HCT116 (cell line): ENCODE data around the gene LSP1. TPM values are rescaled to one million over a fixed set of nuclear protein-coding genes. Genes with fewer than 3 reads are reported as not detected.

ENCODE experiments used
- ATAC-seq: fragments of 200-7000 bp; cut with Tn5 transposase; 2 replicates; pipeline ENCODE4 v1.9.1; 2020; ENCODE audit warnings: mild to moderate bottlenecking, moderate library complexity
- BruUV-seq: library from RNA; stranded (reverse); fragments of 400-500 nt; replicated peaks from 2 replicates; lab custom pipeline; 2021; lab: Mats Ljungman, UMichigan
- CTCF ChIA-PET: fragments of 300-600 bp; sonication (Branson Sonifier 250); formaldehyde crosslinking; loops from one replicate; lab custom pipeline; 2021; ENCODE audit warnings: antibody characterized with exemption; lab: Charles Lee
- POLR2A ChIA-PET: fragments of 300-600, 350-600 bp; sonication (Branson Sonifier 250); formaldehyde crosslinking; loops from one replicate; lab custom pipeline; 2021; ENCODE audit warnings: antibody characterized with exemption; lab: Charles Lee
- RAD21 ChIA-PET, 2 experiments: fragments of 300-600 bp; sonication (Branson Sonifier 250); formaldehyde crosslinking; loops; one replicate each; lab custom pipeline; 2023; ENCODE audit warnings: low total read pairs in 2 of 2; ENCODE audit not compliant: uncharacterized antibody in 2 of 2, unreplicated experiment in 2 of 2, low non-redundant PET in 1 of 2; lab: Charles Lee
- DNase-seq: peaks from one replicate; pipeline ENCODE4 v3.0.0-alpha.2; 2010; ENCODE audit warnings: low read depth, low spot score
- H2AFZ ChIP-seq: fragments of 200-600 bp; shearing (Covaris generic), sonication (generic); 2 replicates; pipeline ENCODE4 v1.6.1; 2017; ENCODE audit warnings: low read depth, mixed run types, mixed read lengths, antibody characterized with exemption, low read length; ENCODE audit not compliant: poor library complexity, severe bottlenecking
- H3K27ac ChIP-seq: 2 replicates; pipeline ENCODE4 v1.5.1; 2012; ENCODE audit warnings: low read depth, low read length
- H3K27me3 ChIP-seq: fragments of 200-600 bp; sonication (generic); 2 replicates; pipeline ENCODE4 v1.6.1; 2016; ENCODE audit warnings: mixed run types, low read length, mixed read lengths; ENCODE audit not compliant: insufficient read depth
- H3K36me3 ChIP-seq, 2 experiments: fragments of 200-500 bp in 1 of 2; fragments of 200-600 bp in 1 of 2; sonication (Bioruptor generic) in 1 of 2; sonication (generic) in 1 of 2; 2 replicates each; pipeline versions ENCODE4 v1.5.1 to v1.6.1; 2014 to 2016; ENCODE audit warnings: low read length in 2 of 2, inconsistent platforms in 1 of 2, mixed read lengths in 1 of 2, mixed run types in 1 of 2; ENCODE audit not compliant: insufficient read depth in 2 of 2, control insufficient read depth in 1 of 2
- H3K4me1 ChIP-seq, 2 experiments: fragments of 200-600 bp in 1 of 2; sonication (generic) in 1 of 2; 2 replicates each; pipeline versions ENCODE4 v1.5.1 to v1.6.1; 2012 to 2017; ENCODE audit warnings: low read length in 2 of 2, inconsistent platforms in 1 of 2, mild to moderate bottlenecking in 1 of 2, mixed read lengths in 1 of 2, mixed run types in 1 of 2, moderate library complexity in 1 of 2; ENCODE audit not compliant: insufficient read depth in 2 of 2, control insufficient read depth in 1 of 2
- H3K4me2 ChIP-seq: fragments of 200-600 bp; sonication (generic); 2 replicates; pipeline ENCODE4 v1.6.1; 2017; ENCODE audit warnings: mixed run types, low read length, mixed read lengths
- H3K4me3 ChIP-seq, 2 experiments: fragments of 200-600 bp in 1 of 2; sonication (generic) in 1 of 2; replicated peaks in 1 of 2; 2 replicates each; pipeline ENCODE4 v1.5.1; 2011 to 2016; ENCODE audit warnings: low read length in 2 of 2, control low read depth in 1 of 2, low read depth in 1 of 2, mild to moderate bottlenecking in 1 of 2, mixed read lengths in 1 of 2, mixed run types in 1 of 2
- H3K79me2 ChIP-seq: fragments of 200-600 bp; sonication (generic); 2 replicates; pipeline ENCODE4 v1.6.1; 2017; ENCODE audit warnings: mild to moderate bottlenecking, mixed run types, low read length, moderate library complexity, mixed read lengths; ENCODE audit not compliant: insufficient read depth
- H3K9ac ChIP-seq: fragments of 200-600 bp; sonication (generic); 2 replicates; pipeline ENCODE4 v1.6.1; 2016; ENCODE audit warnings: low read length, mixed read lengths
- H3K9me2 ChIP-seq: fragments of 200-600 bp; sonication (generic), shearing (Covaris generic); 2 replicates; pipeline ENCODE4 v1.6.1; 2017; ENCODE audit warnings: mixed run types, mild to moderate bottlenecking, moderate library complexity; ENCODE audit not compliant: insufficient read depth
- H3K9me3 ChIP-seq, 2 experiments: fragments of 200-500 bp in 1 of 2; fragments of 200-600 bp in 1 of 2; sonication (Bioruptor generic) in 1 of 2; sonication (generic) in 1 of 2; 2 replicates each; pipeline ENCODE4 v1.6.1; 2014 to 2017; ENCODE audit warnings: low read length in 2 of 2, mixed read lengths in 2 of 2, inconsistent platforms in 1 of 2, low read depth in 1 of 2, mild to moderate bottlenecking in 1 of 2, mixed run types in 1 of 2, moderate library complexity in 1 of 2; ENCODE audit not compliant: control insufficient read depth in 1 of 2, insufficient read depth in 1 of 2
- H4K20me1 ChIP-seq: fragments of 200-600 bp; sonication (generic), shearing (Covaris generic); 2 replicates; pipeline ENCODE4 v1.6.1; 2017; ENCODE audit warnings: mixed run types, mild to moderate bottlenecking, moderate library complexity; ENCODE audit not compliant: insufficient read depth
- ATF3 ChIP-seq: IDR thresholded peaks from 2 replicates; pipeline ENCODE4 v1.6.1; 2012
- CTCF ChIP-seq, 3 experiments: fragments of 200-600 bp in 1 of 3; sonication (generic) in 1 of 3; IDR thresholded peaks in 2 of 3; conservative IDR thresholded peaks in 1 of 3; 2 replicates each; pipeline ENCODE4 v1.5.1; 2012 to 2017; ENCODE audit warnings: low read depth in 2 of 3, low read length in 2 of 3, antibody characterized with exemption in 1 of 3, borderline replicate concordance in 1 of 3, control low read depth in 1 of 3, mild to moderate bottlenecking in 1 of 3, mixed read lengths in 1 of 3, mixed run types in 1 of 3, moderate library complexity in 1 of 3; ENCODE audit not compliant: insufficient read depth in 1 of 3
- EGR1 ChIP-seq: IDR thresholded peaks from 2 replicates; pipeline ENCODE4 v1.6.1; 2012; ENCODE audit warnings: low read depth
- FOSL1 ChIP-seq: IDR thresholded peaks from 2 replicates; pipeline ENCODE4 v1.6.1; 2012; ENCODE audit warnings: low read depth
- JUND ChIP-seq: IDR thresholded peaks from 2 replicates; pipeline ENCODE4 v1.6.1; 2012
- MAX ChIP-seq: IDR thresholded peaks from 2 replicates; pipeline ENCODE4 v1.6.1; 2012
- POLR2A ChIP-seq: IDR thresholded peaks from 2 replicates; pipeline ENCODE4 v1.7.0; 2011; ENCODE audit warnings: borderline replicate concordance; ENCODE audit not compliant: insufficient read depth, insufficient read length; ENCODE audit errors: extremely low read depth
- POLR2AphosphoS5 ChIP-seq: IDR thresholded peaks from 2 replicates; pipeline ENCODE4 v1.6.1; 2011; ENCODE audit warnings: mild to moderate bottlenecking, low read depth, low read length, moderate library complexity
- RAD21 ChIP-seq: IDR thresholded peaks from 2 replicates; pipeline ENCODE4 v1.6.1; 2012; ENCODE audit warnings: low read depth, mild to moderate bottlenecking
- SIN3A ChIP-seq: IDR thresholded peaks from 2 replicates; pipeline ENCODE4 v1.6.1; 2012; ENCODE audit warnings: low read depth
- SP1 ChIP-seq: IDR thresholded peaks from 2 replicates; pipeline ENCODE4 v1.6.1; 2012; ENCODE audit warnings: low read depth
- TCF7L2 ChIP-seq: IDR thresholded peaks from 2 replicates; pipeline ENCODE4 v1.7.0; 2011; ENCODE audit warnings: borderline replicate concordance, inconsistent platforms; ENCODE audit not compliant: insufficient read depth, insufficient read length; ENCODE audit errors: extremely low read depth
- YY1 ChIP-seq: IDR thresholded peaks from 2 replicates; pipeline ENCODE4 v1.6.1; 2011; ENCODE audit warnings: low read length, low read depth, moderate library complexity, mild to moderate bottlenecking; ENCODE audit not compliant: insufficient replicate concordance; ENCODE audit errors: extremely low read depth
- ZBTB33 ChIP-seq: IDR thresholded peaks from 2 replicates; pipeline ENCODE4 v1.6.1; 2011; ENCODE audit warnings: mild to moderate bottlenecking, low read length, moderate library complexity; ENCODE audit not compliant: insufficient replicate concordance; ENCODE audit errors: extremely low read depth
- ZNF274 ChIP-seq: fragments of 200-500 bp; sonication (Bioruptor generic); IDR thresholded peaks from 2 replicates; pipeline ENCODE4 v1.6.1; 2014; ENCODE audit warnings: mild to moderate bottlenecking, low read depth, low read length, inconsistent platforms
- intact Hi-C: fragments of 100-400 bp; cut with micrococcal nuclease; formaldehyde crosslinking; loops from 2 replicates; pipeline ENCODE4 v1.10.0; 2022
- total RNA-seq: library from RNA; stranded (reverse); gene quantifications from one replicate; pipeline ENCODE4 v1.2.1, GENCODE V29; 2021; ENCODE audit not compliant: unreplicated experiment

The LSP1 gene
- total RNA-seq, 1 experiment from 2014 or later = 1.3 TPM

- POLR2A ChIA-PET = no interaction called here
- no peak for DNase-seq
- no TSS peak for BruUV-seq
- Histone ChIP-seq H3K9me3 (no peaks in the 10 kb centered on the region), H4K20me1 (no peaks in the 10 kb centered on the region), H3K27me3 (no peaks in the 10 kb centered on the region), H3K4me2 (no peak overlapping the region), H3K27ac (no peak overlapping the region), H3K9ac (no peak overlapping the region), H3K79me2 (no peaks in the 10 kb centered on the region), H3K4me3 (no peak overlapping the region), H3K36me3 (no peaks in the 10 kb centered on the region), H2AFZ (no peak overlapping the region), H3K9me2 (no peaks in the 10 kb centered on the region), H3K4me1 (peaks cover 0 to 3% of the 10 kb centered on the region in 2 experiments; a peak in 1 of 4 replicates)
- CTCF ChIA-PET = no interaction called here
- intact Hi-C loops = no loop called here
- TF ChIP-seq SIN3A = no peak
- TF ChIP-seq CTCF (IDR thresholded peaks at IDR 0.05 in 2 of 3, conservative IDR thresholded peaks at IDR 0.05 in 1 of 3; ENCODE audit: borderline replicate concordance in 1 of 3, insufficient read depth in 1 of 3, low read depth in 2 of 3, low read length in 2 of 3) = no peak
- no peak for TF ChIP-seq FOSL1
- TF ChIP-seq TCF7L2 = no peak
- TF ChIP-seq YY1 = no peak
- TF ChIP-seq ZNF274 = no peak
- TF ChIP-seq ZBTB33 = no peak
- TF ChIP-seq POLR2AphosphoS5 = no peak
- no peak for TF ChIP-seq POLR2A
- TF ChIP-seq RAD21 = no peak
- no peak for TF ChIP-seq EGR1
- TF ChIP-seq ATF3 = no peak
- no peak for TF ChIP-seq MAX
- TF ChIP-seq JUND = no peak
- TF ChIP-seq SP1 = no peak
- no peak for ATAC-seq
- RAD21 ChIA-PET = no interaction called here
These were observed 84.9 kb downstream of the LSP1 start for GRCh38 chr11:1937616-1938342.
